ENCODE results near the gene CERKL. TPM values are rescaled to one million over a fixed set of nuclear protein-coding genes. Genes with fewer than 3 reads are reported as not detected.

CERKL gene
- total and polyA plus RNA-seq, 9 of the 15 experiments (the other 6 are each of a cell fraction or from before 2014, with no cell fraction given) = 0.04 to 0.08 TPM; not detected in 7

GRCh38 chr2:181554061-181554830 lies 102.7 kb downstream of the CERKL start:
- no peak overlapping the region for H3K27ac ChIP-seq (ENCODE audit: extremely low read depth, low read depth, low read length)
- no peak overlapping the region for H3K4me3 ChIP-seq
- H3K4me2 ChIP-seq (ENCODE audit: insufficient read depth, low read length) = no peak overlapping the region
- CTCF ChIA-PET (ENCODE audit: low intra/inter-chr PET ratio) = no interaction called here
- no peaks in the 10 kb centered on the region for H3K36me3 ChIP-seq (ENCODE audit: control insufficient read depth, insufficient read depth, low read length)
- H3K9ac ChIP-seq (ENCODE audit: insufficient read depth in 1 of 2, low read depth in 2 of 2, low read length in 2 of 2) = no peak overlapping the region
- ATAC-seq = no peak
- POLR2A ChIA-PET = no interaction called here
- H2AFZ ChIP-seq (ENCODE audit: low read depth, low read length) = no peak overlapping the region
- no TSS peak for BruUV-seq (replicated peaks)
- H3K4me1 ChIP-seq (replicated peaks in 1 of 2; ENCODE audit: control insufficient read depth in 2 of 2, insufficient read depth in 2 of 2, low read length in 2 of 2) = no peaks in the 10 kb centered on the region
- H3K9me1 ChIP-seq (ENCODE audit: control insufficient read depth, insufficient read depth, low read length) = no peaks in the 10 kb centered on the region
- intact Hi-C loops (cut with micrococcal nuclease) = no loop called here
- no peaks in the 10 kb centered on the region for H3K9me3 ChIP-seq (replicated peaks; ENCODE audit: control insufficient read depth, insufficient read depth, low read depth, low read length)
- in situ Hi-C loops (cut with MboI) = no loop called here
- 3% methylated on average over 2 of the region's 2 CpGs for WGBS (ENCODE audit: insufficient coverage, low coverage, missing lambda C conversion rate)
- FAIRE-seq = no peak
- no peak for DNase-seq (ENCODE audit: extremely low read depth in 1 of 4, low spot score in 3 of 4)
- no peaks in the 10 kb centered on the region for H4K20me1 ChIP-seq (replicated peaks; ENCODE audit: control insufficient read depth, insufficient read depth, low read length)
- TF ChIP-seq RFX1 (IDR thresholded peaks at IDR 0.05) (peak; percentile 38), SIN3B (IDR thresholded peaks at IDR 0.05; ENCODE audit: low read depth) (no peak)
- H3K27me3 ChIP-seq (ENCODE audit: control insufficient read depth in 2 of 2, insufficient read depth in 2 of 2, low read length in 2 of 2) = no peaks in the 10 kb centered on the region
- H3K79me2 ChIP-seq (ENCODE audit: control insufficient read depth, insufficient read depth, low read length) = no peaks in the 10 kb centered on the region

- no peaks in the 10 kb centered on the region for H3K79me2 ChIP-seq (ENCODE audit: control insufficient read depth, insufficient read depth, low read length)
- no peak overlapping the region for H3K4me2 ChIP-seq (ENCODE audit: insufficient read depth, low read length)
- no TSS peak for BruUV-seq (replicated peaks)
- no peak overlapping the region for H3K9ac ChIP-seq (ENCODE audit: insufficient read depth in 1 of 2, low read depth in 2 of 2, low read length in 2 of 2)
- in situ Hi-C loops (cut with MboI) = no loop called here
- no peaks in the 10 kb centered on the region for H3K9me1 ChIP-seq (ENCODE audit: control insufficient read depth, insufficient read depth, low read length)
- no peak overlapping the region for H2AFZ ChIP-seq (ENCODE audit: low read depth, low read length)
- POLR2A ChIA-PET = no interaction called here
- CTCF ChIA-PET (ENCODE audit: low intra/inter-chr PET ratio) = no interaction called here
- H3K27ac ChIP-seq (ENCODE audit: extremely low read depth, low read depth, low read length) = no peak overlapping the region
- no peaks in the 10 kb centered on the region for H3K27me3 ChIP-seq (ENCODE audit: control insufficient read depth in 2 of 2, insufficient read depth in 2 of 2, low read length in 2 of 2)
- WGBS (ENCODE audit: insufficient coverage, low coverage, missing lambda C conversion rate) = 6% methylated on average over 2 of the region's 2 CpGs
- DNase-seq (ENCODE audit: extremely low read depth in 1 of 4, low spot score in 3 of 4) (no peak), FAIRE-seq (no peak), ATAC-seq (no peak)
- H3K4me1 ChIP-seq (replicated peaks in 1 of 2; ENCODE audit: control insufficient read depth in 2 of 2, insufficient read depth in 2 of 2, low read length in 2 of 2) = no peaks in the 10 kb centered on the region
- H3K4me3 ChIP-seq = no peak overlapping the region
- H4K20me1 ChIP-seq (replicated peaks; ENCODE audit: control insufficient read depth, insufficient read depth, low read length) = no peaks in the 10 kb centered on the region
- H3K36me3 ChIP-seq (ENCODE audit: control insufficient read depth, insufficient read depth, low read length) = no peaks in the 10 kb centered on the region
- intact Hi-C loops (cut with micrococcal nuclease) = no loop called here
- no peaks in the 10 kb centered on the region for H3K9me3 ChIP-seq (replicated peaks; ENCODE audit: control insufficient read depth, insufficient read depth, low read depth, low read length)
- TF ChIP-seq, protein P1, sequence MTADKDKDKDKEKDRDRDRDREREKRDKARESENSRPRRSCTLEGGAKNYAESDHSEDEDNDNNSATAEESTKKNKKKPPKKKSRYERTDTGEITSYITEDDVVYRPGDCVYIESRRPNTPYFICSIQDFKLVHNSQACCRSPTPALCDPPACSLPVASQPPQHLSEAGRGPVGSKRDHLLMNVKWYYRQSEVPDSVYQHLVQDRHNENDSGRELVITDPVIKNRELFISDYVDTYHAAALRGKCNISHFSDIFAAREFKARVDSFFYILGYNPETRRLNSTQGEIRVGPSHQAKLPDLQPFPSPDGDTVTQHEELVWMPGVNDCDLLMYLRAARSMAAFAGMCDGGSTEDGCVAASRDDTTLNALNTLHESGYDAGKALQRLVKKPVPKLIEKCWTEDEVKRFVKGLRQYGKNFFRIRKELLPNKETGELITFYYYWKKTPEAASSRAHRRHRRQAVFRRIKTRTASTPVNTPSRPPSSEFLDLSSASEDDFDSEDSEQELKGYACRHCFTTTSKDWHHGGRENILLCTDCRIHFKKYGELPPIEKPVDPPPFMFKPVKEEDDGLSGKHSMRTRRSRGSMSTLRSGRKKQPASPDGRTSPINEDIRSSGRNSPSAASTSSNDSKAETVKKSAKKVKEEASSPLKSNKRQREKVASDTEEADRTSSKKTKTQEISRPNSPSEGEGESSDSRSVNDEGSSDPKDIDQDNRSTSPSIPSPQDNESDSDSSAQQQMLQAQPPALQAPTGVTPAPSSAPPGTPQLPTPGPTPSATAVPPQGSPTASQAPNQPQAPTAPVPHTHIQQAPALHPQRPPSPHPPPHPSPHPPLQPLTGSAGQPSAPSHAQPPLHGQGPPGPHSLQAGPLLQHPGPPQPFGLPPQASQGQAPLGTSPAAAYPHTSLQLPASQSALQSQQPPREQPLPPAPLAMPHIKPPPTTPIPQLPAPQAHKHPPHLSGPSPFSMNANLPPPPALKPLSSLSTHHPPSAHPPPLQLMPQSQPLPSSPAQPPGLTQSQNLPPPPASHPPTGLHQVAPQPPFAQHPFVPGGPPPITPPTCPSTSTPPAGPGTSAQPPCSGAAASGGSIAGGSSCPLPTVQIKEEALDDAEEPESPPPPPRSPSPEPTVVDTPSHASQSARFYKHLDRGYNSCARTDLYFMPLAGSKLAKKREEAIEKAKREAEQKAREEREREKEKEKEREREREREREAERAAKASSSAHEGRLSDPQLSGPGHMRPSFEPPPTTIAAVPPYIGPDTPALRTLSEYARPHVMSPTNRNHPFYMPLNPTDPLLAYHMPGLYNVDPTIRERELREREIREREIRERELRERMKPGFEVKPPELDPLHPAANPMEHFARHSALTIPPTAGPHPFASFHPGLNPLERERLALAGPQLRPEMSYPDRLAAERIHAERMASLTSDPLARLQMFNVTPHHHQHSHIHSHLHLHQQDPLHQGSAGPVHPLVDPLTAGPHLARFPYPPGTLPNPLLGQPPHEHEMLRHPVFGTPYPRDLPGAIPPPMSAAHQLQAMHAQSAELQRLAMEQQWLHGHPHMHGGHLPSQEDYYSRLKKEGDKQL (CRISPR knock-in tag; IDR thresholded peaks at IDR 0.05; ENCODE audit: borderline replicate concordance) = no peak
- no peak for TF ChIP-seq ZNF431 (CRISPR knock-in tag; IDR thresholded peaks at IDR 0.05)
Measured at GRCh38 chr2:181553244-181553643, 103.7 kb downstream of the CERKL start.

All from K562 (cell line).